PFSK-1 (cell line): ENCODE results near the gene LRCOL1.
A peak's percentile ranks its signal among the peaks of the same experiment; 100 is the strongest.

Experiments
- FOXP2 ChIP-seq: optimal IDR thresholded peaks from 2 replicates; pipeline ENCODE3; 2011; ENCODE audit warnings: borderline replicate concordance, control low read depth, inconsistent platforms; ENCODE audit not compliant: insufficient read depth; ENCODE audit errors: extremely low read length, extremely low read depth
- POLR2AphosphoS5 ChIP-seq: IDR thresholded peaks from 2 replicates; pipeline ENCODE4 v1.6.1; 2012; ENCODE audit warnings: low read depth, mild to moderate bottlenecking, control low read depth, low read length, moderate library complexity
- SIN3A ChIP-seq: IDR thresholded peaks from 2 replicates; pipeline ENCODE4 v1.6.1; 2012; ENCODE audit warnings: mild to moderate bottlenecking, low read length, moderate library complexity, borderline replicate concordance; ENCODE audit not compliant: insufficient read depth
- TAF1 ChIP-seq: IDR thresholded peaks from 2 replicates; pipeline ENCODE4 v1.6.1; 2012; ENCODE audit warnings: low read length, control low read depth, borderline replicate concordance; ENCODE audit not compliant: insufficient read depth
- TF ChIP-seq, protein P1 (sequence below), 2 experiments: IDR thresholded peaks; 2 replicates each; pipeline versions ENCODE4 v1.6.1 to v1.8.0; 2011 to 2012; ENCODE audit warnings: low read depth in 2 of 2, low read length in 2 of 2, control low read depth in 1 of 2, inconsistent platforms in 1 of 2, mild to moderate bottlenecking in 1 of 2, moderate library complexity in 1 of 2; ENCODE audit not compliant: insufficient read depth in 1 of 2

Gene LRCOL1

GRCh38 chr12:132559652-132560363, 50.6 kb downstream of the LRCOL1 start:
- TF ChIP-seq TAF1 (no peak), SIN3A (no peak), FOXP2 (peak; percentile 8)
- TF ChIP-seq, protein P1, sequence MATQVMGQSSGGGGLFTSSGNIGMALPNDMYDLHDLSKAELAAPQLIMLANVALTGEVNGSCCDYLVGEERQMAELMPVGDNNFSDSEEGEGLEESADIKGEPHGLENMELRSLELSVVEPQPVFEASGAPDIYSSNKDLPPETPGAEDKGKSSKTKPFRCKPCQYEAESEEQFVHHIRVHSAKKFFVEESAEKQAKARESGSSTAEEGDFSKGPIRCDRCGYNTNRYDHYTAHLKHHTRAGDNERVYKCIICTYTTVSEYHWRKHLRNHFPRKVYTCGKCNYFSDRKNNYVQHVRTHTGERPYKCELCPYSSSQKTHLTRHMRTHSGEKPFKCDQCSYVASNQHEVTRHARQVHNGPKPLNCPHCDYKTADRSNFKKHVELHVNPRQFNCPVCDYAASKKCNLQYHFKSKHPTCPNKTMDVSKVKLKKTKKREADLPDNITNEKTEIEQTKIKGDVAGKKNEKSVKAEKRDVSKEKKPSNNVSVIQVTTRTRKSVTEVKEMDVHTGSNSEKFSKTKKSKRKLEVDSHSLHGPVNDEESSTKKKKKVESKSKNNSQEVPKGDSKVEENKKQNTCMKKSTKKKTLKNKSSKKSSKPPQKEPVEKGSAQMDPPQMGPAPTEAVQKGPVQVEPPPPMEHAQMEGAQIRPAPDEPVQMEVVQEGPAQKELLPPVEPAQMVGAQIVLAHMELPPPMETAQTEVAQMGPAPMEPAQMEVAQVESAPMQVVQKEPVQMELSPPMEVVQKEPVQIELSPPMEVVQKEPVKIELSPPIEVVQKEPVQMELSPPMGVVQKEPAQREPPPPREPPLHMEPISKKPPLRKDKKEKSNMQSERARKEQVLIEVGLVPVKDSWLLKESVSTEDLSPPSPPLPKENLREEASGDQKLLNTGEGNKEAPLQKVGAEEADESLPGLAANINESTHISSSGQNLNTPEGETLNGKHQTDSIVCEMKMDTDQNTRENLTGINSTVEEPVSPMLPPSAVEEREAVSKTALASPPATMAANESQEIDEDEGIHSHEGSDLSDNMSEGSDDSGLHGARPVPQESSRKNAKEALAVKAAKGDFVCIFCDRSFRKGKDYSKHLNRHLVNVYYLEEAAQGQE (IDR thresholded peaks at IDR 0.05; ENCODE audit: insufficient read depth in 1 of 2, low read depth in 2 of 2, low read length in 2 of 2): no peak

GRCh38 chr12:132558861-132559623, 51.3 kb downstream of the LRCOL1 start:
- no peak for TF ChIP-seq POLR2AphosphoS5
- TF ChIP-seq FOXP2: no peak
- TF ChIP-seq SIN3A: no peak

GRCh38 chr12:132558042-132558856, 52.1 kb downstream of the LRCOL1 start:
- TF ChIP-seq FOXP2 (no peak), SIN3A (no peak), TAF1 (no peak), POLR2AphosphoS5 (no peak)
- TF ChIP-seq, protein P1 (IDR thresholded peaks at IDR 0.05; ENCODE audit: insufficient read depth in 1 of 2, low read depth in 2 of 2, low read length in 2 of 2): no peak

DNA sequence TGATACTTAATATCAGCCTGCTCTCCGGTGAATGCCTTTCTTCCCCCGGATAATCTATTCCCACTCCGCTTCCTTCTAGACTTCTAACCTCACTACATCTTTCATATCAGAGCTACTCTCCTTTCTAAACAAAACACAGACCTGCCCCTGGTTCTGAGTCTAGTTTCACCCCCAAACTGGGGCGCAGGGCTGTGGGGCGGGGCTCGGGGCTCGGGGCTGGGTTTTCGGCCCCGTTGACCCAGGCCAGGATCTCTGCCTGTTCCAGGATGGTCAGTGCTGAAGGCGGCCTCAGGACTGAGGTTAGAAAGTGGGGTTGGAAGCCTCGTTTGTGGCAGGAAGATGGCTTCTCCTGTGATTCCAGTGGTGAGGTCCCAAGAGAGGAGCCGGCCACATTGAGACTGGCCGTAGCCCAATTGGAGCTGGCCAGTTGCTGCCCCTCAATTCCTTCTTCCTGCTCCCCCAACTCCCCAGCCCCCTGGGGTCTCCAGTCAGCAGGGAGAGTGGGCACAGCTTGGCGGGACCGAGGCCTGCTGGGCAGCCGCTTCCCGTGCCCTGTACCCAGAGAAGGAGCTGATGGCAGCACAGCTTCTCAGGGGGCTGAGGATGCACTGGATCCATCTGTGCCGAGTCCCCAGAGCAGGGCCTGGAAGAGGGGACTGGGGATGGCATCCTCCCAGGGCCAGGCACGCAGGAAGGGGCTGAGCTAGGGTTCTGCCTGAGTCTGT, 52.9 kb downstream of the LRCOL1 start:
- TF ChIP-seq SIN3A (no peak), TAF1 (no peak), POLR2AphosphoS5 (no peak), FOXP2 (no peak)
- TF ChIP-seq, protein P1 (IDR thresholded peaks at IDR 0.05; ENCODE audit: insufficient read depth in 1 of 2, low read depth in 2 of 2, low read length in 2 of 2): no peak

DNA sequence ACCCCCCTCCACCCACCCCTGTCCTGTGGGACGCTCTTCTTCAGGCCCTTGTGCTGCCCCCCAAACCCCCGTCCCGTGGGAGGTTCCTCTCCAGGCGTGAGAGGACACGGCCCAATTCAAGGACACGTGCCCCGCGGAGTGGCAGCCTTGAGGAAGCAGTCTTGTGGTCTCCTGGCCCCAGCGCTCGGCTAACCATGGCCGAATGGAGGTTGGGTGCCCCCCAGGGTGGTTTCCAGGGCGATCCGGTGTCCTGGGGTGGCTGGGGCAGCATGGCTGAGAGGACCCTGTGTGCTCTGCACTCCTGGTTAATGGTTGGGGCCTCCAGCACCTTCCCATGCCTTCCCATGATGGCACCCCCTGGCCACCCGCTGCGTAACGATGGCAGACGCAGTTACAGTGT, 53.6 kb downstream of the LRCOL1 start:
- TF ChIP-seq TAF1: no peak
- TF ChIP-seq FOXP2: no peak
- no peak for TF ChIP-seq SIN3A
- TF ChIP-seq, protein P1 (IDR thresholded peaks at IDR 0.05; ENCODE audit: insufficient read depth in 1 of 2, low read depth in 2 of 2, low read length in 2 of 2): no peak
